GM12878 (cell line): ENCODE measurements around the gene DNPEP. TPM values are rescaled to one million over a fixed set of nuclear protein-coding genes. Genes with fewer than 3 reads are reported as not detected.
"Not testable (repeated sequence)": the region's sequence is repeated elsewhere in the genome, so short reads cannot be mapped to it uniquely, and the experiment has no call there.

ENCODE experiments used
- ATAC-seq: fragments of 200-7000 bp; cut with Tn5 transposase; 3 replicates; pipeline ENCODE4 v1.9.1; 2020; ENCODE audit warnings: mild to moderate bottlenecking, moderate library complexity
- BruUV-seq: library from RNA; stranded (reverse); fragments of 400-500 nt; replicated peaks from 2 replicates; lab custom pipeline; 2021; lab: Mats Ljungman, UMichigan
- CTCF ChIA-PET: fragments of 300-600 bp; sonication (Branson Sonifier 250); formaldehyde crosslinking; extraction: SDS; loops from one replicate; lab custom pipeline; 2021; ENCODE audit warnings: inconsistent platforms; lab: Yijun Ruan, JAX
- POLR2A ChIA-PET: fragments of 350-600 bp; formaldehyde crosslinking; extraction: SDS; loops from one replicate; lab custom pipeline; 2021; ENCODE audit warnings: inconsistent platforms; lab: Charles Lee
- RAD21 ChIA-PET: fragments of 300-600 bp; sonication (Branson Sonifier 250); formaldehyde crosslinking; loops from one replicate; lab custom pipeline; 2023; ENCODE audit warnings: antibody characterized with exemption; ENCODE audit not compliant: unreplicated experiment; lab: Charles Lee
- SMC1A ChIA-PET: fragments of 300-600 bp; sonication (Branson Sonifier 250); formaldehyde crosslinking; loops from one replicate; lab custom pipeline; 2023; ENCODE audit not compliant: unreplicated experiment, uncharacterized antibody; lab: Charles Lee
- DNase-seq: peaks from one replicate; pipeline ENCODE4 v3.0.0-alpha.2; 2011; ENCODE audit warnings: low read depth, low spot score
- FAIRE-seq: peaks from 3 replicates; lab custom pipeline; 2011; peaks lifted over from hg19 to GRCh38; lab: Jason Lieb, UNC
- H2AFZ ChIP-seq: 2 replicates; pipeline ENCODE4 v1.6.0; 2011; ENCODE audit warnings: low read depth, low read length, control low read depth; ENCODE audit not compliant: control insufficient read depth
- H3K27ac ChIP-seq: 2 replicates; pipeline ENCODE4 v1.5.1; 2011; ENCODE audit warnings: control low read depth; ENCODE audit not compliant: control insufficient read depth, insufficient read depth
- H3K27me3 ChIP-seq, 2 experiments: replicated peaks in 1 of 2; 2 replicates each; pipeline versions ENCODE4 v1.6.0 to v1.6.1; 2011; ENCODE audit warnings: low read length in 1 of 2; ENCODE audit not compliant: control insufficient read depth in 2 of 2, insufficient read depth in 2 of 2
- H3K36me3 ChIP-seq, 2 experiments: 2 replicates each; pipeline ENCODE4 v1.5.1; 2011; ENCODE audit warnings: low read length in 1 of 2; ENCODE audit not compliant: control insufficient read depth in 2 of 2, insufficient read depth in 2 of 2
- H3K4me1 ChIP-seq: 2 replicates; pipeline ENCODE4 v1.6.1; 2011; ENCODE audit warnings: mild to moderate bottlenecking, low read length, moderate library complexity, mixed read lengths; ENCODE audit not compliant: control insufficient read depth, insufficient read depth
- H3K4me2 ChIP-seq: 2 replicates; pipeline ENCODE4 v1.6.0; 2011; ENCODE audit warnings: control low read depth; ENCODE audit not compliant: control insufficient read depth, insufficient read depth
- H3K4me3 ChIP-seq: fragments of 200-600 bp; sonication (generic); 2 replicates; pipeline ENCODE4 v1.5.1; 2016
- H3K79me2 ChIP-seq: 2 replicates; pipeline ENCODE4 v1.6.0; 2011; ENCODE audit warnings: low read length; ENCODE audit not compliant: control insufficient read depth, insufficient read depth
- H3K9ac ChIP-seq: 2 replicates; pipeline ENCODE4 v1.8.0; 2011; ENCODE audit warnings: low read length, control low read depth, mixed read lengths; ENCODE audit not compliant: control insufficient read depth, insufficient read depth
- H3K9me3 ChIP-seq: replicated peaks from 3 replicates; pipeline ENCODE4 v1.5.1; 2011; ENCODE audit warnings: mild to moderate bottlenecking, low read length; ENCODE audit not compliant: control insufficient read depth, insufficient read depth
- H4K20me1 ChIP-seq: 2 replicates; pipeline ENCODE4 v1.6.0; 2011; ENCODE audit not compliant: control insufficient read depth, insufficient read depth
- PML ChIP-seq: IDR thresholded peaks from 2 replicates; pipeline ENCODE4 v1.6.1; 2012; ENCODE audit warnings: low read length, inconsistent platforms
- RCOR1 ChIP-seq: conservative IDR thresholded peaks from 2 replicates; pipeline ENCODE4 v1.6.1; 2012; ENCODE audit warnings: low read depth, low read length, improper control_type of control experiment
- WGBS: methylation state at CpG from one replicate; pipeline ENCODE4 v1.1.6; 2016; ENCODE audit warnings: low lambda C conversion rate; ENCODE audit not compliant: insufficient replicate concordance, insufficient coverage; ENCODE audit errors: missing lambda C conversion rate; 5-methylcytosine and 5-hydroxymethylcytosine counted together
- in situ Hi-C: fragments of 300-500 bp; cut with MboI; formaldehyde crosslinking; loops from 9 replicates; pipeline ENCODE4 v1.14.3; 2018; ENCODE audit warnings: mixed read lengths
- intact Hi-C: fragments of 100-400 bp; cut with micrococcal nuclease; formaldehyde crosslinking; loops from one replicate; pipeline ENCODE4 v1.14.2; 2022; ENCODE audit not compliant: unreplicated experiment
- polyA plus RNA-seq, 11 experiments: library from polyadenylated mRNA; depleted of rRNA in 4 of 11; unstranded in 6 of 11; stranded (reverse) in 5 of 11; fragments of >200 nt; fragmentation: Nextera tagmentation in 4 of 11; fragmentation: Illumina TruSeq in 1 of 11; extraction: Ambion mirVana in 4 of 11; extraction: Trizol in 1 of 11; gene quantifications; 1 replicate in 1 of 11; 2 replicates in 10 of 11; pipeline versions ENCODE4 v1.2.1 to v1.2.3, GENCODE V29; 2011 to 2016; ENCODE audit warnings: inconsistent platforms in 2 of 11, missing spikeins in 2 of 11, low read depth in 1 of 11
- total RNA-seq, 4 experiments: library from RNA; depleted of rRNA in 3 of 4; stranded (reverse); fragments of >200 nt in 3 of 4; fragmentation: Illumina TruSeq in 1 of 4; extraction: Trizol in 1 of 4; gene quantifications; 2 replicates each; pipeline versions ENCODE4 v1.2.1 to v1.2.3, GENCODE V29; 2013 to 2021

Gene DNPEP
- total and polyA plus RNA-seq, 10 of the 15 experiments (the other 5 are each of a cell fraction or from before 2014, with no cell fraction given): 33.1 to 82.0 (median 64.1) TPM

GRCh38 chr2:219395609-219396008 lies 7.9 kb upstream of the DNPEP start:
- ChIA-PET CTCF (no interaction called here), SMC1A (no interaction called here), POLR2A (no interaction called here), RAD21 (no interaction called here)
- DNase-seq (no peak), ATAC-seq (no peak), FAIRE-seq (no peak)
- Histone ChIP-seq H3K4me2 (no peak overlapping the region), H3K9me3 (no peaks in the 10 kb centered on the region; the same call in 1 of the 3 replicates), H2AFZ (no peak overlapping the region), H3K9ac (no peak overlapping the region), H3K36me3 (no peaks in the 10 kb centered on the region), H3K79me2 (no peaks in the 10 kb centered on the region), H4K20me1 (no peaks in the 10 kb centered on the region), H3K4me3 (no peak overlapping the region), H3K27me3 (no peaks in the 10 kb centered on the region; a peak in 1 of 4 replicates), H3K27ac (no peak overlapping the region), H3K4me1 (no peaks in the 10 kb centered on the region)
- in situ Hi-C loops (no loop called here), intact Hi-C loops (no loop called here)
- 95% methylated on average over 3 of the region's 3 CpGs for whole genome bisulfite sequencing
- no TSS peak for BruUV-seq
- no peak for TF ChIP-seq RCOR1
- TF ChIP-seq PML: no peak

GRCh38 chr2:219395056-219395455 lies 7.3 kb upstream of the DNPEP start:
- in situ Hi-C loops, ATAC-seq, H3K9ac ChIP-seq, BruUV-seq, H3K36me3 ChIP-seq, CTCF ChIA-PET, DNase-seq, SMC1A ChIA-PET, intact Hi-C loops, H2AFZ ChIP-seq, H3K27me3 ChIP-seq, H3K79me2 ChIP-seq, H3K27ac ChIP-seq, H4K20me1 ChIP-seq, H3K9me3 ChIP-seq, H3K4me3 ChIP-seq, POLR2A ChIA-PET, H3K4me2 ChIP-seq, H3K4me1 ChIP-seq, FAIRE-seq, RAD21 ChIA-PET: not testable (repeated sequence)
- 49% methylated on average over 9 of the region's 9 CpGs for WGBS
